ENCODE measurements around the gene ANKRD2. TPM values are rescaled to one million over a fixed set of nuclear protein-coding genes. Genes with fewer than 3 reads are reported as not detected.
A peak's percentile ranks its signal among the peaks of the same experiment; 100 is the strongest.

The ANKRD2 gene
- total and polyA plus RNA-seq, 8 donors: 0.25 to 9.9 (median 0.68) TPM; not detected in 5

- intact Hi-C loops (cut with DNase I; ENCODE audit: low total_unique reads): no loop called here
- no peaks in the 10 kb centered on the region for H3K9me3 ChIP-seq
- H3K4me1 ChIP-seq: no peaks in the 10 kb centered on the region
- 90 to 95% (median 91%) methylated on average over 2 to 13 of the region's 13 CpGs for WGBS, 5 donors
- peaks cover 0 to 5% (median 0%) of the 10 kb centered on the region in 3 donors for H3K27me3 ChIP-seq
- no peaks in the 10 kb centered on the region for H3K36me3 ChIP-seq
- no peak overlapping the region for H3K27ac ChIP-seq
- no peak overlapping the region for H3K4me3 ChIP-seq
- TF ChIP-seq CTCF (IDR thresholded peaks at IDR 0.05) (no peak), POLR2A (IDR thresholded peaks at IDR 0.05) (no peak), EP300 (IDR thresholded peaks at IDR 0.05) (no peak), POLR2AphosphoS5 (IDR thresholded peaks at IDR 0.05) (no peak)
- DNase-seq: no peak
These were observed 10.9 kb downstream of the ANKRD2 start for GRCh38 chr10:97583476-97583875.

- no peak within 1 kb of the TSS for H3K27ac ChIP-seq
These were observed 11.7 kb downstream of the ANKRD2 start, which contains the start of gene HOGA1 for GRCh38 chr10:97584060-97584797. TSS of gene HOGA1 (plus strand) at chr10:97584389. CDS start at chr10:97584704, 315 bp downstream.

GRCh38 chr10:97584798-97585438 is 12.3 kb downstream of the ANKRD2 start:
- TF ChIP-seq EP300 (IDR thresholded peaks at IDR 0.05) (no peak), CTCF (IDR thresholded peaks at IDR 0.05) (no peak), POLR2A (IDR thresholded peaks at IDR 0.05) (no peak), POLR2AphosphoS5 (IDR thresholded peaks at IDR 0.05) (no peak)
- Histone ChIP-seq H3K9me3 (no peaks in the 10 kb centered on the region), H3K27ac (no peak overlapping the region), H3K4me3 (no peak overlapping the region), H3K4me1 (no peaks in the 10 kb centered on the region), H3K27me3 (no peaks in the 10 kb centered on the region), H3K36me3 (no peaks in the 10 kb centered on the region)
- 86 to 98% (median 87%) methylated on average over 5 of the region's 5 CpGs for WGBS, 5 donors
- no peak for DNase-seq
- intact Hi-C loops (cut with DNase I; ENCODE audit: low total_unique reads): no loop called here

More at GRCh38 chr10:97584060-97584797, 11.7 kb downstream of the ANKRD2 start, which contains the start of gene HOGA1:
- Histone ChIP-seq H3K4me3 (no peak within 1 kb of the TSS), H3K36me3 (no peaks in the 10 kb centered on the region), H3K9me3 (no peaks in the 10 kb centered on the region), H3K4me1 (no peaks in the 10 kb centered on the region), H3K27me3 (no peaks in the 10 kb centered on the region)
- DNase-seq: peak in 1 of 2 donors; percentile 71
- intact Hi-C loops (cut with DNase I; ENCODE audit: low total_unique reads): no loop called here
- TF ChIP-seq POLR2AphosphoS5 (IDR thresholded peaks at IDR 0.05): no peak
- TF ChIP-seq EP300 (IDR thresholded peaks at IDR 0.05): no peak
- TF ChIP-seq POLR2A (IDR thresholded peaks at IDR 0.05): no peak
- TF ChIP-seq CTCF (IDR thresholded peaks at IDR 0.05): no peak
- 46 to 55% (median 49%) methylated on average over 3 to 5 of the region's 5 CpGs for WGBS, 5 donors

GRCh38 chr10:97585439-97585811 is 12.8 kb downstream of the ANKRD2 start:
- WGBS, 5 donors: 87 to 94% (median 91%) methylated on average over 4 to 5 of the region's 5 CpGs
- H3K27ac ChIP-seq: no peak overlapping the region
- no peak for TF ChIP-seq CTCF (IDR thresholded peaks at IDR 0.05)
- no peak for TF ChIP-seq POLR2AphosphoS5 (IDR thresholded peaks at IDR 0.05)
- TF ChIP-seq EP300 (IDR thresholded peaks at IDR 0.05): no peak
- TF ChIP-seq POLR2A (IDR thresholded peaks at IDR 0.05): no peak
- no peak overlapping the region for H3K4me3 ChIP-seq
- no peaks in the 10 kb centered on the region for H3K36me3 ChIP-seq
- DNase-seq: no peak
- intact Hi-C loops (cut with DNase I; ENCODE audit: low total_unique reads): no loop called here
- H3K9me3 ChIP-seq: no peaks in the 10 kb centered on the region
- H3K4me1 ChIP-seq: no peaks in the 10 kb centered on the region
- H3K27me3 ChIP-seq: no peaks in the 10 kb centered on the region
